Retinal pigment epithelial cell (primary cell): ENCODE measurements around the gene SNX25.

Experiments
- DNase-seq: peaks from one replicate; pipeline ENCODE4 v3.0.0-alpha.2; 2010; ENCODE audit warnings: low read depth
- H3K4me3 ChIP-seq: 2 replicates; pipeline ENCODE4 v1.5.1; 2011; ENCODE audit warnings: mild to moderate bottlenecking, low read length, control low read depth, moderate library complexity
- TF ChIP-seq, protein P1 (sequence below): conservative IDR thresholded peaks from 2 replicates; pipeline ENCODE4 v1.5.1; 2011; ENCODE audit warnings: low read depth, low read length, control low read depth, inconsistent platforms

SNX25 gene

DNA sequence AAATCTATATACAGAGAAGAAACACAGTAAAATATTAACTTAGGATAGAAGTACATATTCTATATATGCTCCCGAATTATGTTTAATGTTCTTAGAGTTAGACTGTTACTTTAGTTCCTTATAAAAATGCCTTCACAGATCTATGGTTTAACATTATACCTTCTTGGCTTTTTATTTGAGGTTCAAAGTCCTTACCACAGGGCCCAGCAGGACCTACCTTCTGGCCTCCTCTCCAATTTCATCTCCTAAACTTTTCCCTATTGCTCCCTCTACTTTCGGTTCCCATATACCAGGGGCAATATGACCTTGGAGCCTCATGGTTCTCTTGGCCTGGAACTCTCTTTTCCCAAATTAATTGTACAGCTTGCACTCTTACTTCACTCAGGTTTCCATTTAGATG lies 199.0 kb downstream of the SNX25 start:
- DNase-seq = no peak

DNA sequence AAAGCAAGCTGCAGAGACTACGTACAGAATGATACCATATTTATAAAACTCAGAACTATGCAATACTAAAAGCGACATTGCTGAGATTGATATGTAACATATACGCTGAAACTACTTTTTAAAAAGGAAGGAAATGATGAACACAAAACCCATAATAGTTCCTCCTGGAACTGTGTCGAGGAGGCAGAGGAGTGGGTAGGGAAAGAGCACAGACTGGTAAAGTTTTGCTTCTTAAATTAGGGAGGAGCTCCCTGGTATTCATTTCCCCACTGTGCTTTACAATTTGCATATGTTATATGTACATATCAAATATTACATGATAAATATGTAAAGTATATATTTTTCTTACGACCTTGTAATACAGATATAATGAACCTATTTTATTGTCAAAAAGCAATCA lies 202.5 kb downstream of the SNX25 start:
- no peak overlapping the region for H3K4me3 ChIP-seq
- TF ChIP-seq, protein P1, sequence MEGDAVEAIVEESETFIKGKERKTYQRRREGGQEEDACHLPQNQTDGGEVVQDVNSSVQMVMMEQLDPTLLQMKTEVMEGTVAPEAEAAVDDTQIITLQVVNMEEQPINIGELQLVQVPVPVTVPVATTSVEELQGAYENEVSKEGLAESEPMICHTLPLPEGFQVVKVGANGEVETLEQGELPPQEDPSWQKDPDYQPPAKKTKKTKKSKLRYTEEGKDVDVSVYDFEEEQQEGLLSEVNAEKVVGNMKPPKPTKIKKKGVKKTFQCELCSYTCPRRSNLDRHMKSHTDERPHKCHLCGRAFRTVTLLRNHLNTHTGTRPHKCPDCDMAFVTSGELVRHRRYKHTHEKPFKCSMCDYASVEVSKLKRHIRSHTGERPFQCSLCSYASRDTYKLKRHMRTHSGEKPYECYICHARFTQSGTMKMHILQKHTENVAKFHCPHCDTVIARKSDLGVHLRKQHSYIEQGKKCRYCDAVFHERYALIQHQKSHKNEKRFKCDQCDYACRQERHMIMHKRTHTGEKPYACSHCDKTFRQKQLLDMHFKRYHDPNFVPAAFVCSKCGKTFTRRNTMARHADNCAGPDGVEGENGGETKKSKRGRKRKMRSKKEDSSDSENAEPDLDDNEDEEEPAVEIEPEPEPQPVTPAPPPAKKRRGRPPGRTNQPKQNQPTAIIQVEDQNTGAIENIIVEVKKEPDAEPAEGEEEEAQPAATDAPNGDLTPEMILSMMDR = no peak

More for the DNA sequence above, 199.0 kb downstream of the SNX25 start:
- TF ChIP-seq, protein P1 = no peak
- no peak overlapping the region for H3K4me3 ChIP-seq

DNA sequence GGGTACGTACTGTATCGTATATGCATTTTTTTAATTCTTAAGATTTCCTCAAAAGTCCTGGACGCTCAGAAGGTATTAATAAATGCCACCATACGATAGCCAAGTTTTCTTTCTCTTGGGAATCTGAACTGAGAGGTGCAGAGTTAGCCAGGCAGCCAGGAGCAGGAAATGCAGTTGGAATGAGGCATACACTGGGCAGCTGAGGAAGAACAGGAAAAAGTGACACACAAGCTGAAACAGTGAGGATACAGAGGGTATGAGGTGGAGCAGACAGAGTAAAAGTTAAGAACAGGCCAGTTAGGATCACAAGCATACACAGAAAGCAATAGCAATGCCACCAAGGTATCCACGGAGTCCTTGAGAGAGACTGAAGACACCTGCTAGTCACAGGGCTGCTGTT lies 203.0 kb downstream of the SNX25 start:
- TF ChIP-seq, protein P1 = no peak
- no peak overlapping the region for H3K4me3 ChIP-seq
- no peak for DNase-seq

More for the DNA sequence above, 202.5 kb downstream of the SNX25 start:
- no peak for DNase-seq
